K562 (cell line): ENCODE data around the gene HNRNPLL. TPM values are rescaled to one million over a fixed set of nuclear protein-coding genes. Genes with fewer than 3 reads are reported as not detected.
A peak's percentile ranks its signal among the peaks of the same experiment; 100 is the strongest.

ENCODE experiments used
- ATAC-seq: fragments of 200-7000 bp; cut with Tn5 transposase; 3 replicates; pipeline ENCODE4 v1.9.1; 2020; ENCODE audit warnings: moderate library complexity
- BruUV-seq: library from RNA; stranded (reverse); fragments of 400-500 nt; replicated peaks from 2 replicates; lab custom pipeline; 2021; lab: Mats Ljungman, UMichigan
- CTCF ChIA-PET: fragments of 300-600 bp; formaldehyde crosslinking; extraction: SDS; loops from one replicate; lab custom pipeline; 2021; ENCODE audit warnings: low intra/inter-chr PET ratio; lab: Yijun Ruan, JAX
- POLR2A ChIA-PET: fragments of 300-600, 350-650 bp; sonication (Branson Sonifier 250); formaldehyde crosslinking; extraction: SDS; loops from one replicate; lab custom pipeline; 2021; ENCODE audit warnings: antibody characterized with exemption, inconsistent platforms; lab: Yijun Ruan, JAX
- DNase-seq, 4 experiments: peaks; one replicate each; pipeline versions ENCODE4 v3.0.0 to v3.0.0-alpha.2; 2011 to 2018; ENCODE audit warnings: low spot score in 3 of 4, mixed read lengths in 3 of 4; ENCODE audit errors: extremely low read depth in 1 of 4
- FAIRE-seq: peaks from 2 replicates; lab custom pipeline; 2011; peaks lifted over from hg19 to GRCh38; lab: Jason Lieb, UNC
- H2AFZ ChIP-seq: 2 replicates; pipeline ENCODE4 v1.6.0; 2011; ENCODE audit warnings: low read depth, low read length, control low read depth, inconsistent platforms
- H3K27ac ChIP-seq: fragments of 200-600 bp; 3 replicates; pipeline ENCODE4 v1.8.0; 2011; ENCODE audit warnings: low read depth, mild to moderate bottlenecking, control low read depth, inconsistent platforms, low read length, moderate library complexity, mixed read lengths; ENCODE audit errors: extremely low read depth
- H3K27me3 ChIP-seq, 2 experiments: fragments of 300-600 bp in 1 of 2; 2 replicates in 1 of 2; 3 replicates in 1 of 2; pipeline versions ENCODE4 v1.6.0 to v1.8.0; 2011; ENCODE audit warnings: inconsistent platforms in 2 of 2, low read length in 2 of 2, mild to moderate bottlenecking in 1 of 2, mixed read lengths in 1 of 2, moderate library complexity in 1 of 2; ENCODE audit not compliant: control insufficient read depth in 2 of 2, insufficient read depth in 2 of 2
- H3K36me3 ChIP-seq: fragments of 300-600 bp; 3 replicates; pipeline ENCODE4 v1.8.0; 2011; ENCODE audit warnings: mild to moderate bottlenecking, low read length, inconsistent platforms; ENCODE audit not compliant: control insufficient read depth, insufficient read depth
- H3K4me1 ChIP-seq, 2 experiments: fragments of 200-600 bp in 1 of 2; replicated peaks in 1 of 2; 2 replicates in 1 of 2; 3 replicates in 1 of 2; pipeline versions ENCODE4 v1.5.1 to v1.8.0; 2011; ENCODE audit warnings: inconsistent platforms in 2 of 2, low read length in 2 of 2, mild to moderate bottlenecking in 1 of 2, mixed read lengths in 1 of 2, moderate library complexity in 1 of 2; ENCODE audit not compliant: control insufficient read depth in 2 of 2, insufficient read depth in 2 of 2
- H3K4me2 ChIP-seq: 2 replicates; pipeline ENCODE4 v1.6.1; 2011; ENCODE audit warnings: low read length, control low read depth, inconsistent platforms, mixed read lengths; ENCODE audit not compliant: insufficient read depth
- H3K4me3 ChIP-seq: fragments of 200-600 bp; sonication (generic), shearing (Covaris generic); 2 replicates; pipeline ENCODE4 v1.5.1; 2016; ENCODE audit warnings: control low read depth, inconsistent platforms
- H3K79me2 ChIP-seq: fragments of 200-600 bp; 3 replicates; pipeline ENCODE4 v1.8.0; 2011; ENCODE audit warnings: low read length, inconsistent platforms; ENCODE audit not compliant: control insufficient read depth, insufficient read depth
- H3K9ac ChIP-seq, 2 experiments: 2 replicates each; pipeline versions ENCODE4 v1.6.0 to v1.6.1; 2011; ENCODE audit warnings: low read depth in 2 of 2, low read length in 2 of 2, control low read depth in 1 of 2, inconsistent platforms in 1 of 2, mild to moderate bottlenecking in 1 of 2, mixed read lengths in 1 of 2; ENCODE audit not compliant: insufficient read depth in 1 of 2
- H3K9me1 ChIP-seq: one replicate; pipeline ENCODE4 v1.6.0; 2011; ENCODE audit warnings: inconsistent platforms, mild to moderate bottlenecking, low read length, moderate library complexity; ENCODE audit not compliant: control insufficient read depth, insufficient read depth
- H3K9me3 ChIP-seq: replicated peaks from 2 replicates; pipeline ENCODE4 v1.5.1; 2011; ENCODE audit warnings: low read depth, low read length, inconsistent platforms; ENCODE audit not compliant: control insufficient read depth, insufficient read depth
- H4K20me1 ChIP-seq: replicated peaks from 2 replicates; pipeline ENCODE4 v1.6.1; 2011; ENCODE audit warnings: low read length, inconsistent platforms, mixed read lengths; ENCODE audit not compliant: control insufficient read depth, insufficient read depth
- ARID1B ChIP-seq: fragments of 450-650 bp; IDR thresholded peaks from 2 replicates; pipeline ENCODE4 v1.6.1; 2016; ENCODE audit warnings: antibody characterized with exemption, mild to moderate bottlenecking, inconsistent platforms
- CEBPB ChIP-seq: fragments of 450-650 bp; IDR thresholded peaks from 2 replicates; pipeline ENCODE4 v1.6.1; 2016; ENCODE audit warnings: missing genetic modification characterization, missing compliant biosample characterization
- CEBPG ChIP-seq, 3 experiments: fragments of 200-800 bp in 1 of 3; sonication (Bioruptor generic) in 1 of 3; sonication (generic) in 1 of 3; formaldehyde crosslinking in 1 of 3; IDR thresholded peaks in 2 of 3; conservative IDR thresholded peaks in 1 of 3; 2 replicates each; pipeline versions ENCODE4 v1.6.1 to v1.8.0; 2016 to 2022; ENCODE audit warnings: missing compliant biosample characterization in 2 of 3, missing genetic modification characterization in 2 of 3, mild to moderate bottlenecking in 1 of 3, missing genetic modification reagents in 1 of 3
- DPF2 ChIP-seq: fragments of 450-650 bp; IDR thresholded peaks from 2 replicates; pipeline ENCODE4 v1.6.1; 2016
- EGR1 ChIP-seq: fragments of 450-650 bp; conservative IDR thresholded peaks from 2 replicates; pipeline ENCODE4 v1.6.1; 2017; ENCODE audit warnings: mild to moderate bottlenecking
- ETS1 ChIP-seq: conservative IDR thresholded peaks from 2 replicates; pipeline ENCODE4 v1.6.1; 2011; ENCODE audit warnings: low read depth, mild to moderate bottlenecking, low read length; ENCODE audit not compliant: control insufficient read depth
- FOSL1 ChIP-seq: fragments of 200-800 bp; sonication (Bioruptor generic); conservative IDR thresholded peaks from 2 replicates; pipeline ENCODE4 v1.6.1; 2016; ENCODE audit warnings: missing genetic modification characterization, missing compliant biosample characterization
- HES1 ChIP-seq: fragments of 450-650 bp; IDR thresholded peaks from 2 replicates; pipeline ENCODE4 v1.6.1; 2016; ENCODE audit warnings: low read depth, mild to moderate bottlenecking, moderate library complexity
- JUND ChIP-seq, 2 experiments: IDR thresholded peaks; 2 replicates in 1 of 2; 3 replicates in 1 of 2; pipeline ENCODE4 v1.6.1; 2011; ENCODE audit warnings: borderline replicate concordance in 2 of 2, low read depth in 2 of 2, low read length in 2 of 2, improper control_type of control experiment in 1 of 2, missing biosample characterization in 1 of 2, missing genetic modification characterization in 1 of 2, missing genetic modification reagents in 1 of 2
- KLF16 ChIP-seq: IDR thresholded peaks from 2 replicates; pipeline ENCODE4 v1.6.1; 2016; ENCODE audit warnings: antibody characterized with exemption
- TFAM ChIP-seq: fragments of 250-450 bp; sonication (Bioruptor Pico); conservative IDR thresholded peaks from 2 replicates; pipeline ENCODE4 v1.5.0; 2021; ENCODE audit warnings: mild to moderate bottlenecking, moderate library complexity
- ZKSCAN1 ChIP-seq: fragments of 150-350 bp; IDR thresholded peaks from 2 replicates; pipeline ENCODE4 v1.6.1; 2016; ENCODE audit warnings: low read depth, low read length
- WGBS: fragments of 100-300 bp; shearing (Covaris generic); methylation state at CpG from one replicate; pipeline ENCODE4 v1.1.6; 2016; ENCODE audit warnings: low coverage, mixed read lengths; ENCODE audit not compliant: insufficient coverage; ENCODE audit errors: missing lambda C conversion rate; 5-methylcytosine and 5-hydroxymethylcytosine counted together
- in situ Hi-C: fragments of 300-500 bp; cut with MboI; formaldehyde crosslinking; loops from 4 replicates; pipeline ENCODE4 v1.15.0; 2018; ENCODE audit warnings: inconsistent platforms, mixed read lengths
- intact Hi-C: fragments of 100-400 bp; cut with micrococcal nuclease; formaldehyde crosslinking; loops from 2 replicates; pipeline ENCODE4 v1.14.2; 2022
- polyA plus RNA-seq, 8 experiments: library from polyadenylated mRNA; depleted of rRNA in 4 of 8; stranded (reverse) in 5 of 8; unstranded in 3 of 8; fragments of >200 nt; fragmentation: Nextera tagmentation in 2 of 8; fragmentation: Illumina TruSeq in 1 of 8; extraction: Ambion mirVana in 2 of 8; extraction: Trizol in 1 of 8; gene quantifications; 2 replicates each; pipeline versions ENCODE4 v1.2.1 to v1.2.3, GENCODE V29; 2011 to 2014; ENCODE audit warnings: inconsistent platforms in 1 of 8, missing spikeins in 1 of 8
- total RNA-seq, 7 experiments: library from RNA; depleted of rRNA in 6 of 7; stranded (reverse); fragments of >200 nt in 6 of 7; fragmentation: Illumina TruSeq in 2 of 7; extraction: Trizol in 2 of 7; gene quantifications; 2 replicates each; pipeline versions ENCODE4 v1.2.1 to v1.2.3, GENCODE V29; 2011 to 2021; ENCODE audit warnings: low replicate concordance in 1 of 7

The HNRNPLL gene
- total and polyA plus RNA-seq, 9 of the 15 experiments (the other 6 are each of a cell fraction or from before 2014, with no cell fraction given): 19.8 to 135 (median 57.8) TPM

- Histone ChIP-seq H3K9me1 (no peaks in the 10 kb centered on the region), H3K9ac (no peak overlapping the region), H3K4me3 (no peak overlapping the region), H3K36me3 (peaks cover 90% of the 10 kb centered on the region)
- DNase-seq: peak in 3 of 4 experiments; percentile 21 to 47 (median 22)
- intact Hi-C loops: no loop called here
- 81% methylated on average over 1 of the region's 1 CpG for WGBS
- CTCF ChIA-PET: no interaction called here
- TF ChIP-seq ETS1: no peak
- no peak for TF ChIP-seq TFAM (CRISPR knock-in tag)
- peak; percentile 10; the same call in 1 of the 2 replicates for TF ChIP-seq CEBPB (tag)
- TF ChIP-seq HES1: no peak
- 0 out of 2 replicates have a peak, but pooled peaks have one; percentile 4 for TF ChIP-seq KLF16
- TF ChIP-seq CEBPG (CRISPR knock-in tag; IDR thresholded peaks at IDR 0.05): no peak
- TF ChIP-seq CEBPG (tag; conservative IDR thresholded peaks at IDR 0.05 in 1 of 2, IDR thresholded peaks at IDR 0.05 in 1 of 2): peak in 1 of 2 experiments; percentile 61; a peak in 2 of 4 replicates
- TF ChIP-seq ZKSCAN1: no peak
- TF ChIP-seq DPF2: 0 out of 2 replicates have a peak, but pooled peaks have one; percentile 24
- TF ChIP-seq ARID1B: 0 out of 2 replicates have a peak, but pooled peaks have one; percentile 12
- TF ChIP-seq JUND (IDR thresholded peaks at IDR 0.05; ENCODE audit: borderline replicate concordance, low read depth, low read length): peak; percentile 66; the same call in 1 of the 2 replicates
- no peak for TF ChIP-seq JUND (tag; IDR thresholded peaks at IDR 0.05; ENCODE audit: borderline replicate concordance, low read depth, low read length)
- peak; percentile 76 for TF ChIP-seq EGR1
- TF ChIP-seq FOSL1 (tag): peak; percentile 43; the same call in 1 of the 2 replicates
- TF ChIP-seq, all 486 proteins: peak for 8
- no peaks in the 10 kb centered on the region for H4K20me1 ChIP-seq
- no peak overlapping the region; the same call in 2 of the 3 replicates for H3K27ac ChIP-seq
- no TSS peak for BruUV-seq
- POLR2A ChIA-PET: interaction anchor here (1.7 to 2.7 kb wide), 2 partner anchors 9 to 10 kb away, joined by 7 read pairs; no protein-coding TSS in a partner anchor
- no peak for ATAC-seq
- peaks cover 6% of the 10 kb centered on the region; the same call in 2 of the 3 replicates for H3K79me2 ChIP-seq
- in situ Hi-C loops: no loop called here
- FAIRE-seq: peak; percentile 48
- H3K27me3 ChIP-seq: no peaks in the 10 kb centered on the region
- no peak overlapping the region for H2AFZ ChIP-seq
- no peaks in the 10 kb centered on the region for H3K4me1 ChIP-seq
- H3K4me2 ChIP-seq: no peak overlapping the region
- H3K9me3 ChIP-seq: no peaks in the 10 kb centered on the region
Observed at GRCh38 chr2:38572167-38572566, 30.6 kb downstream of the HNRNPLL start.
